GM18508 (cell line): ENCODE data around the gene SPATA2L.
"Not testable (repeated sequence)": the region's sequence is repeated elsewhere in the genome, so short reads cannot be mapped to it uniquely, and the experiment has no call there.

Experiments used
- ATAC-seq: cut with Tn5 transposase; IDR thresholded peaks from one replicate; pipeline ENCODE4 v1.9.1; 2021; ENCODE audit warnings: moderate number of reproducible peaks; ENCODE audit not compliant: insufficient read depth, unreplicated experiment

Gene SPATA2L

GRCh38 chr16:89709716-89710432 is 8.4 kb upstream of the SPATA2L start:
- no peak for ATAC-seq

- no peak for ATAC-seq
Observed at GRCh38 chr16:89709166-89709565, 7.7 kb upstream of the SPATA2L start.

DNA sequence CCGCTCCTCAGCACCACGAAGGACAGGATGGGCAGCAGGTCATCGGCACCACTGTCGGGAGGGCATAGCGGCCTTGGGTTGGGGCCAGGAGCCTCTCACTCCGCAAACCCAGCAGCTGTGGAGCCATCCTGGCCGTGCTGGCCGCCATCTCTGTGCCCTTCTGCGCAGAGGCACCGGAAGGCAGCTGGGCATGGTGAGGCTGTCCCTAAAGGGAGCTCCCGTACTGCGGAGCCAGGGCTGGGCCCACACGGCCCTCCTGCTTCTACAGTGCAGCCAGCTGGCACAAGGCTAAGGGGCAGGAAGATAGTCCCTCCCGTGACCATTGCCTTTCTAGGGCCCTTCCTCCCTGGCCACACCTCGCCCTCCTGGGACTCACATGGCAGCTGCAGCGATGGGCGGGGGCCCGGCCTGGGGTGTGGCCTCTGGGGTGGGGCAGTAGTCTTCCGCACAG is 7.0 kb upstream of the SPATA2L start:
- ATAC-seq = no peak

- ATAC-seq = no peak
Observed at GRCh38 chr16:89707695-89708094, 6.2 kb upstream of the SPATA2L start.

DNA sequence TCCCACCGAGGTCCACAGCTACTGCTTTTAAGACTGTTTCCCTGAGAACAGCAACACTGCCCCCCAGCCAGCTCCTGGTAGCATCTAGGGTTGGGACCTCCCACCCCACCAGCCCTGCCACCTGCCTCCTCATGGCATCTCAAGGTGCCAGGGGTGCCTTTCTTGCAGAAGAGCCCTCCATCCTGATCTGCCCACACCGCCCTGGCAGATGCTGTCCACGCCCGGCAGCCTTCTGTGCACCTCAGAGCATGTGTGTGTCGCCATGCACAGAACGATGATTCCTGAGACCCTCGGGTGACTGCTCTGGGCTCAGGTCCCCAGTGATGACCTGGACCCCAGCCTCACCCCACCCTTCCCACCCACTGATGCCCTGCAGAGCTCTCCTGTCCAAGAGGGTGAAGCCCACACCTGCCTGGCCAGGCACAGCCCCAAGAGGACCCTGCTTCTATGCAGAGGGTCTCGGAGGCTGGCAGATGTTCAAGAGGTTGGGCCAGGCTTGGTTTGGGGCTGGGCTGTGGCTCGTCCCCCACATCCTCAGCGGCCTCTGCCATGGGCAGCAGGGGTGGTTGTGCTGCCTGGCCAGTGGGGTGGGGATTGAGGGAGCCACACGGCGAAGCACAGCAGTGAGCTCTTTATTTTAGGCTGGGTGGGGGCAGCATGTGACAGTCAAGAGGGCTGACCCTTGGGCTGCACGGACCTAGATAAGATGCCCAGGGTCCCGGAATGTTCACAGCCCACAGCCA is 5.2 kb upstream of the SPATA2L start:
- no peak for ATAC-seq

- ATAC-seq = no peak
Observed at GRCh38 chr16:89705006-89705405, 3.5 kb upstream of the SPATA2L start.

GRCh38 chr16:89704281-89704680 is 2.8 kb upstream of the SPATA2L start:
- no peak for ATAC-seq

DNA sequence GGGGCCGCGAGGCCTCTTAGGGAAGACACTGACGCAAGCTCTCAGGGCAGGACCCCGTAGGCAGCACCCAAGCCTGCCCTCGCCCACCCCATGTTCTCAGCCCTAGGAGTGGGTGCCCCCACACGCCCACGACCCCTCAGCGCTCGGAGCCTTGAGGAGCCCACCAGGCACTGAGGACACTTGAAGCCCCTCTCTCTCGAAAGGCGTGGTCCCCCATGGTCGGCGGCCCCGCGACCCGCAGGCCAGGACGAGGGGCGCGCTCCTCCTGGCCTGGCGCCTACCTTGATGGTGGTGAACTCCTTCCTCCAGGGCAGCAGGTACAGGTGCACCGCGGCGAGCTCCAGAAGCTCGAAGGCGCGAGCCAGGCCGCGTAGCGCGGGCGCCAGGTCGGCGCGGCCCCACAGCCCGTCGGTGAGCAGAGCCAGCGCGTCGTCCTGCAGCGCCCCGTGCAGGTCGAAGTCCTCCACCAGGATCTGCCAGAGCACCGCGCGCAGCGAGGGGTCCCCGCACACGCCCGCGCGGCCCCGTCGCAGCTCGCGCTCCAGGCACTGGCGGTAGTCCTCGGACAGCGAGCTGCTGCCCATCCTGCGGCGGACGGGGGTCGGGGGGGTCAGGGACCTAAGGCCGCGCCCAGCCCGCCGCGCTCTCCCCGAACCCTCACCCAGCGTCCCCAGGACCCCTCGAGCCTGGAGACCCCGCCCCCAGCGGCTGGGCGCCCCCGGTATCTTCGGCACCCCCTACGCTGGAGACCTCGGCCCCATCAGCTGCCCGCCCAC is 668 bp downstream of the SPATA2L start:
- no peak for ATAC-seq

DNA sequence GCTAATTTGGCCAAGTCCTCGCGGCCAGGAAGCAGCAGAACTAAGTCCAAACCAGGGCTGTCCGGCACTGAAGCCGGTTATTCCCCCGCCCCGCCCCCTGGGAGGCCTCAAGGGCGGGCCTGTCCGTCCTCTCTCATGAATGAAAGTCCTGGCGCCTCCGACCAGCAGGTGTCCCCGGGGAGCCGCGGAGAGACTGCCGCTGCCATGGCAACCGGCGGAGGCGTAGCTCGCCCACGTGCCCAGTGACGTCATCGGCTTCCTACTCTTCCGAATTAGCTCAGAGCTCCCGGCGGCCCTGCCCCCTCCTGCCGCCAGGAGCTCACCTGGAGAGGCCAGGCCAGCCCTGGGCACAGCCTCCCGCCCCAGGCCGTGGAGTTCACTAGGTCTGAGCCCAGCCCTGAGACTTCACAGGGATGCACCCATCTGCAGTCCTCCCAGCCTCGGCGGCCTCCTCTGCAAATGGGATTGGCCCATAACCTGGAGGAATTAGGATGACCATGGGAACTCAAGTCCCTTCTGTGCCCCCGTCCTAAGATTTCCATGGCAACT is 1.3 kb downstream of the SPATA2L start:
- no peak for ATAC-seq

GRCh38 chr16:89699629-89700099 is 1.8 kb downstream of the SPATA2L start:
- ATAC-seq = not testable (repeated sequence)

- not testable (repeated sequence) for ATAC-seq
Observed at GRCh38 chr16:89698717-89699116, 2.8 kb downstream of the SPATA2L start.

- no peak for ATAC-seq
Observed at GRCh38 chr16:89697616-89698331, 3.7 kb downstream of the SPATA2L start.

GRCh38 chr16:89697161-89697615 is 4.3 kb downstream of the SPATA2L start:
- ATAC-seq = no peak

DNA sequence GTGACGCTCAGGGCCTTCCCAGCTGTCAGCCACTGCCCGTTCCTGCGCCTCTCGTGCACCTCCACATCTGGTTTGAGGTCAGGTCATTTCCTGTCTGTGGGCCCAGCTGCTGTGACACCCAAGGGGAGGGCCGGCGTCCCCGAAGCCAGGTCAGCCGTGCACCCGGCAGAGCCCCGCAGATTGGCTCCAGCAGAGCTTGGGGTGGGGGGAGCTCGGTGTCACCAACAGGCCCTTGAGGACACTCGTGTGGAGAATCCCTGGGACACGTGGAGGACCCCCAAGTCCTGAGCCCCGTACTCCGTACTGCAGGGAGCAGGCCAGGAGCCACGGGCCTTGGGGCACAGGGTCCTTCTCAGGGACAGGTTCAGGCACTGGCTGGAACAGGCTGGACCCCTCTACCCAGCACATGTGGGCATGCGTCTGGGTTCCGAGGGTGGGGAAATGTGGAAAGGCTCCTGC is 4.8 kb downstream of the SPATA2L start:
- ATAC-seq = no peak

DNA sequence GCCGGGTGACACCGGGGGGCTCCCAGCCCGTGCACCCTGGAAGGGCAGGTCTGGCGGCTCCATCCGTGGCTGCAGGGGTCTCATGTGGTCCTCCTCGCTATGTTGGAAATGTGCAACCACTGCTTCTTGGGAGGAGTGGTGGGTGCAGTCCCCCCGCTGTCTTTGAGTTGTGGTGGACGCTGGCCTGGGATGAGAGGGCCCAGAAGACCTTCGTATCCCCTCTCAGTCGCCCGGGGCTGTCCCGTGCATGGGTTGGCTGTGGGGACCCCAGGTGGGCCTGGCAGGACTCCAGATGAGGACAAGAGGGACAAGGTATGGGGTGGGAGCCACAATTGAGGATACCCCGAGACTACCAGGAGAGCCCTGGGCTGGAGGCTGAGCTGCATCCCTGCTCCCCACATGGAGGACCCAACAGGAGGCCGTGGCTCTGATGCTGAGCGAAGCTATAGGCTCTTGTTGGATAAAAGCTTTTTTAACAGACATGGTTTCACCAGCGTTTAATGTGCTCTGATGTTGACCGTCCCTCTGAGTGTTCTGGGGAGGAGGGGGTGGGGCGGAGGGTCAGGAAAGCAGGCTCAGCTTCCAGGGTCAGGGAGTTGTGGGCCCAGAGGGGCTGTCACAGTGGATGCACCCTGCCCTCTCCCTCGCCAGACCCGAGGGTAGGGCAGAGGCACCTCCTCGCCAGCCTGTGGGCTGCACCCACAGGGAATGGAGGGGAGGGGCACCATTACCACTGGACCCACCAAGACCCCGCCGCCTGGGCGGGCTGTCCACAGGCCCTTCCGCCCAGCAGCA is 5.4 kb downstream of the SPATA2L start:
- ATAC-seq = no peak

DNA sequence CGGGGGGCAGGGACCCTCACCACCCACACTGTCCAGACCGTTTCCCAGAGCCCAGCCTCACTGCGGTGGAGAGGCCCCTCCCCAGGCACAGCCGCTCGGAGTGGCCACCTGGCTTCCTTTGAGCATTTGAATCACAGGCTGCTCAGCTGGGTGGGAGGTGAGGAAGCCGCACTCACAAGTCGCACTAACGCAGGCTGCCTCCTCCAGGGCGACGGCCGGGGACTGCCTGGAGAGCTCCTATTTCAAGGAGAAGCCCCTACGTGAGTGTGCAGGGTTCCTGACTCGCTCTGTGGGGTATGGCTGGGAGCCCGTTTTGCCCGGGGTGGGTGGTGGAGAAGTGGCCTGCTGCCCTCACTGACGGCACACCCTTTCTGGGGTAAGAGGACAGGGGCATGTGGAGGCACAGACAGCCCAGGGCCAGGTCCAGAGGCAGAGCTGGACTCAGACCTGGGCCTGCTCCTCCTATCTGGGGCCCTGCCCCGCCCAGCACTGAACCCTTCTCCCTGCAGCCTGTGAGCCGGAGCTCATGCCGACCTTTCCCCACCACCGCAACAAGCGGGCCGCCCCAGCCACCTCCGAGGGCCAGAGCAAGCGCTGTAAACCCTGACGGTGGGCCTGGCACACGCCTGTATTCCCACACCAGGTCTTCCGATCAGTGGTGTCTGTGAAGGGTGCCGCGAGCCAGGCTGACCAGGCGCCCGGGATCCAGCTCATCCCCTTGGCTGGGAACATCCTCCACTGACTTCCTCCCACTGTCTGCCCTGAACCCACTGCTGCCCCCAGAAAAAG is 6.2 kb downstream of the SPATA2L start:
- no peak for ATAC-seq

GRCh38 chr16:89694784-89695085 is 6.8 kb downstream of the SPATA2L start:
- ATAC-seq = not testable (repeated sequence)
